Sigmoid colon (tissue), 7 donors: Measurements from ENCODE around the gene KYAT1. TPM values are rescaled to one million over a fixed set of nuclear protein-coding genes. Genes with fewer than 3 reads are reported as not detected.

Source experiments
- DNase-seq: peaks from one replicate; pipeline ENCODE4 v3.0.0-alpha.2; 2019
- H3K27ac ChIP-seq, 4 donors: fragments of 200-600 bp; sonication (generic); one replicate each; pipeline ENCODE4 v1.5.1; 2016 to 2019; ENCODE audit warnings: mild to moderate bottlenecking in 1 of 4
- H3K27me3 ChIP-seq, 3 donors: fragments of 200-600 bp; sonication (generic); one replicate each; pipeline ENCODE4 v1.5.1; 2019; ENCODE audit warnings: mild to moderate bottlenecking in 1 of 3
- H3K36me3 ChIP-seq, 4 donors: fragments of 200-600 bp; sonication (generic); one replicate each; pipeline ENCODE4 v1.5.1; 2016 to 2019
- H3K4me1 ChIP-seq, 4 donors: fragments of 200-600 bp; sonication (generic); one replicate each; pipeline ENCODE4 v1.5.1; 2017 to 2019
- H3K4me3 ChIP-seq, 4 donors: fragments of 200-600 bp; sonication (generic); one replicate each; pipeline ENCODE4 v1.5.1; 2017 to 2019; ENCODE audit warnings: mild to moderate bottlenecking in 2 of 4, moderate library complexity in 1 of 4
- H3K9me3 ChIP-seq, 4 donors: fragments of 200-600 bp in 3 of 4; sonication (generic) in 3 of 4; one replicate each; pipeline versions ENCODE4 v1.5.1 to v1.6.1; 2013 to 2019
- CTCF ChIP-seq, 4 experiments: fragments of 450-650 bp in 3 of 4; fragments of 200-600 bp in 1 of 4; IDR thresholded peaks; one replicate each; pipeline ENCODE4 v1.5.1; 2016 to 2019; ENCODE audit warnings: antibody characterized with exemption in 4 of 4, mild to moderate bottlenecking in 3 of 4, moderate library complexity in 2 of 4
- EP300 ChIP-seq, 4 donors: sonication (generic); formaldehyde crosslinking; IDR thresholded peaks; one replicate each; pipeline ENCODE4 v1.6.1; 2017; ENCODE audit warnings: antibody characterized with exemption in 4 of 4
- POLR2A ChIP-seq, 2 donors: fragments of 450-650 bp; IDR thresholded peaks; one replicate each; pipeline ENCODE4 v1.6.1; 2016; ENCODE audit warnings: antibody characterized with exemption in 2 of 2, mild to moderate bottlenecking in 2 of 2, moderate library complexity in 2 of 2
- POLR2AphosphoS5 ChIP-seq, 4 donors: sonication (generic); formaldehyde crosslinking; IDR thresholded peaks; one replicate each; pipeline ENCODE4 v1.6.1; 2017; ENCODE audit warnings: antibody characterized with exemption in 4 of 4
- WGBS, 2 donors: extraction: QIAGEN DNeasy Blood & Tissue Kit; methylation state at CpG; one replicate each; pipeline ENCODE4 v1.1.7; 2013; 5-methylcytosine and 5-hydroxymethylcytosine counted together
- intact Hi-C: fragments of 100-400 bp; cut with DNase I; formaldehyde crosslinking; loops from one replicate; pipeline ENCODE4 v1.15.1; 2023
- polyA plus RNA-seq, 3 donors: library from polyadenylated mRNA; stranded (reverse); fragments of 200-250 nt; gene quantifications; one replicate each; pipeline ENCODE4 v1.2.3, GENCODE V29; 2013
- total RNA-seq, 4 donors: library from RNA; depleted of rRNA; stranded (reverse); fragments of >200 nt; gene quantifications; one replicate each; pipeline ENCODE4 v1.1.0, GENCODE V29; 2016
- donor health status: healthy with polysubstance abuse.
- donor health status: Bipolar disorder and iron deficiency.
- donor health status: healthy.

KYAT1 gene
- total and polyA plus RNA-seq, 7 donors: 0.60 to 8.0 (median 4.5) TPM

- Histone ChIP-seq H3K4me1 (peaks cover 0 to 75% (median 71%) of the 10 kb centered on the region in 4 donors), H3K9me3 (no peaks in the 10 kb centered on the region), H3K4me3 (no peak overlapping the region), H3K27me3 (no peaks in the 10 kb centered on the region), H3K36me3 (peaks cover 6 to 41% (median 16%) of the 10 kb centered on the region in 4 donors), H3K27ac (peak overlapping the region in 3 of 4 donors; percentile 65 to 99 (median 99))
- DNase-seq: no peak
- TF ChIP-seq EP300 (IDR thresholded peaks at IDR 0.05) (no peak), POLR2A (IDR thresholded peaks at IDR 0.05) (no peak)
- 82% methylated on average over 13 of the region's 13 CpGs for WGBS, 2 donors
- intact Hi-C loops: no loop called here
These were observed 4.6 kb upstream of the KYAT1 start for GRCh38 chr9:128886211-128886891.

- H3K4me1 ChIP-seq: peaks cover 0 to 73% (median 70%) of the 10 kb centered on the region in 4 donors
These were observed 4.0 kb upstream of the KYAT1 start for GRCh38 chr9:128885798-128886197.

GRCh38 chr9:128885376-128885775 is 3.6 kb upstream of the KYAT1 start:
- intact Hi-C loops: no loop called here
- peaks cover 3 to 38% (median 16%) of the 10 kb centered on the region in 4 donors for H3K36me3 ChIP-seq
- peak overlapping the region in 3 of 4 donors; percentile 65 to 99 (median 99) for H3K27ac ChIP-seq
- WGBS, 2 donors: 93 to 94% methylated on average over 8 of the region's 8 CpGs
- peaks cover 0 to 73% (median 70%) of the 10 kb centered on the region in 4 donors for H3K4me1 ChIP-seq
- no peaks in the 10 kb centered on the region for H3K9me3 ChIP-seq
- no peak for TF ChIP-seq EP300 (IDR thresholded peaks at IDR 0.05)
- no peak for TF ChIP-seq CTCF (IDR thresholded peaks at IDR 0.05)
- TF ChIP-seq POLR2AphosphoS5 (IDR thresholded peaks at IDR 0.05): no peak
- TF ChIP-seq POLR2A (IDR thresholded peaks at IDR 0.05): no peak
- H3K27me3 ChIP-seq: no peaks in the 10 kb centered on the region
- no peak for DNase-seq
- no peak overlapping the region for H3K4me3 ChIP-seq

More at GRCh38 chr9:128885798-128886197, 4.0 kb upstream of the KYAT1 start:
- H3K9me3 ChIP-seq: no peaks in the 10 kb centered on the region
- TF ChIP-seq POLR2AphosphoS5 (IDR thresholded peaks at IDR 0.05) (peak in 1 of 4 donors; percentile 58), POLR2A (IDR thresholded peaks at IDR 0.05) (no peak)
- no peaks in the 10 kb centered on the region for H3K27me3 ChIP-seq
- no peak for DNase-seq
- peak overlapping the region in 3 of 4 donors; percentile 65 to 99 (median 99) for H3K27ac ChIP-seq
- 88 to 93% methylated on average over 15 of the region's 15 CpGs for WGBS, 2 donors
- peaks cover 6 to 41% (median 16%) of the 10 kb centered on the region in 4 donors for H3K36me3 ChIP-seq
- intact Hi-C loops: no loop called here
- H3K4me3 ChIP-seq: no peak overlapping the region

GRCh38 chr9:128884164-128884563 is 2.4 kb upstream of the KYAT1 start:
- peaks cover 0 to 74% (median 68%) of the 10 kb centered on the region in 4 donors for H3K4me1 ChIP-seq
- no peak overlapping the region for H3K4me3 ChIP-seq
- TF ChIP-seq CTCF (IDR thresholded peaks at IDR 0.05) (no peak), EP300 (IDR thresholded peaks at IDR 0.05) (no peak), POLR2A (IDR thresholded peaks at IDR 0.05) (no peak), POLR2AphosphoS5 (IDR thresholded peaks at IDR 0.05) (no peak)
- no peaks in the 10 kb centered on the region for H3K27me3 ChIP-seq
- H3K27ac ChIP-seq: peak overlapping the region; percentile 65 to 99 (median 99)
- 84 to 93% methylated on average over 2 of the region's 2 CpGs for WGBS, 2 donors
- no peaks in the 10 kb centered on the region for H3K9me3 ChIP-seq
- H3K36me3 ChIP-seq: peaks cover 0 to 29% (median 13%) of the 10 kb centered on the region in 4 donors
- DNase-seq: no peak
- intact Hi-C loops: loop anchor here (5.0 kb wide), 1 partner anchor 143 kb away; the partner anchor contains the start of gene SH3GLB2

- WGBS, 2 donors: 0 to 2% methylated on average over 19 of the region's 19 CpGs
- H3K9me3 ChIP-seq: no peaks in the 10 kb centered on the region
These were observed 1.2 kb upstream of the KYAT1 start for GRCh38 chr9:128882677-128883603.

More at GRCh38 chr9:128882677-128883603, 1.2 kb upstream of the KYAT1 start:
- Histone ChIP-seq H3K27ac (peak overlapping the region; percentile 99), H3K36me3 (peaks cover 0 to 20% (median 7%) of the 10 kb centered on the region in 4 donors), H3K27me3 (no peaks in the 10 kb centered on the region), H3K4me3 (peak overlapping the region; percentile 75 to 99 (median 96)), H3K4me1 (peaks cover 0 to 62% (median 57%) of the 10 kb centered on the region in 4 donors)
- DNase-seq: no peak
- TF ChIP-seq POLR2A (IDR thresholded peaks at IDR 0.05) (no peak), CTCF (IDR thresholded peaks at IDR 0.05) (no peak), POLR2AphosphoS5 (IDR thresholded peaks at IDR 0.05) (peak in 3 of 4 donors; percentile 49 to 66 (median 61)), EP300 (IDR thresholded peaks at IDR 0.05) (no peak)
- intact Hi-C loops: loop anchor here (5.0 kb wide), 1 partner anchor 144 kb away; the partner anchor contains the start of gene SH3GLB2
